CD8-positive, alpha-beta memory T cell (primary cell): ENCODE measurements around the gene OPCML. TPM values are rescaled to one million over a fixed set of nuclear protein-coding genes. Genes with fewer than 3 reads are reported as not detected.

Source experiments
- CTCF ChIA-PET: fragments of 350-600 bp; sonication (Branson Sonifier 250); formaldehyde crosslinking; loops from one replicate; lab custom pipeline; 2021; ENCODE audit warnings: antibody characterized with exemption; lab: Charles Lee
- POLR2A ChIA-PET: fragments of 350-600 bp; sonication (Branson Sonifier 250); formaldehyde crosslinking; loops from one replicate; lab custom pipeline; 2021; ENCODE audit warnings: antibody characterized with exemption; lab: Charles Lee
- DNase-seq, 5 donors: peaks; one replicate each; pipeline versions ENCODE4 v3.0.0 to v3.0.0-alpha.2; 2020 to 2022; ENCODE audit warnings: mixed read lengths in 1 of 5
- H3K27ac ChIP-seq: one replicate; pipeline ENCODE4 v1.7.0; 2013; ENCODE audit warnings: low read depth, mild to moderate bottlenecking, low read length, moderate library complexity
- H3K27me3 ChIP-seq: 2 replicates; pipeline ENCODE4 v1.7.0; 2013; ENCODE audit warnings: low read length, mild to moderate bottlenecking; ENCODE audit not compliant: insufficient read depth, poor library complexity, severe bottlenecking
- H3K36me3 ChIP-seq: 2 replicates; pipeline ENCODE4 v1.7.0; 2013; ENCODE audit warnings: mild to moderate bottlenecking, low read length, moderate library complexity; ENCODE audit not compliant: insufficient read depth
- H3K4me1 ChIP-seq: 2 replicates; pipeline ENCODE4 v1.7.0; 2013; ENCODE audit warnings: mild to moderate bottlenecking, low read length, moderate library complexity; ENCODE audit not compliant: insufficient read depth
- H3K4me3 ChIP-seq: 2 replicates; pipeline ENCODE4 v1.7.0; 2013; ENCODE audit warnings: mild to moderate bottlenecking, low read length
- H3K9me3 ChIP-seq: 2 replicates; pipeline ENCODE4 v1.7.0; 2013; ENCODE audit warnings: mild to moderate bottlenecking, low read length
- H3K27ac Mint-ChIP-seq, 8 donors: one replicate each; pipeline ENCODE4 v1.8.0; 2020 to 2021; ENCODE audit warnings: mixed read lengths in 8 of 8, mild to moderate bottlenecking in 6 of 8, inconsistent platforms in 3 of 8, moderate library complexity in 3 of 8
- H3K27me3 Mint-ChIP-seq, 2 donors: one replicate each; pipeline ENCODE4 v1.8.0; 2020 to 2021; ENCODE audit warnings: mixed read lengths in 2 of 2, mild to moderate bottlenecking in 1 of 2, moderate library complexity in 1 of 2
- H3K36me3 Mint-ChIP-seq, 3 donors: one replicate each; pipeline ENCODE4 v1.8.0; 2020 to 2021; ENCODE audit warnings: mixed read lengths in 3 of 3, inconsistent platforms in 1 of 3, mild to moderate bottlenecking in 1 of 3
- H3K4me1 Mint-ChIP-seq, 3 donors: one replicate each; pipeline ENCODE4 v1.8.0; 2020 to 2021; ENCODE audit warnings: mixed read lengths in 3 of 3, inconsistent platforms in 1 of 3, mild to moderate bottlenecking in 1 of 3
- H3K4me3 Mint-ChIP-seq, 7 donors: one replicate each; pipeline ENCODE4 v1.8.0; 2020 to 2021; ENCODE audit warnings: mixed read lengths in 7 of 7, mild to moderate bottlenecking in 6 of 7, moderate library complexity in 4 of 7, inconsistent platforms in 2 of 7
- H3K9me3 Mint-ChIP-seq, 5 donors: one replicate each; pipeline ENCODE4 v1.8.0; 2020 to 2022; ENCODE audit warnings: mixed read lengths in 5 of 5, mild to moderate bottlenecking in 3 of 5, moderate library complexity in 2 of 5, inconsistent platforms in 1 of 5
- polyA plus RNA-seq: library from polyadenylated mRNA; unstranded; fragments of 300-500 nt; fragmentation: Illumina TruSeq; gene quantifications from one replicate; pipeline ENCODE4 v1.2.3, GENCODE V29; 2021
- total RNA-seq, 2 experiments: library from RNA; stranded (reverse); gene quantifications; one replicate each; pipeline ENCODE4 v1.2.3, GENCODE V29; 2021

The OPCML gene
- total and polyA plus RNA-seq, 3 experiments from 2014 or later, result not detected

DNA sequence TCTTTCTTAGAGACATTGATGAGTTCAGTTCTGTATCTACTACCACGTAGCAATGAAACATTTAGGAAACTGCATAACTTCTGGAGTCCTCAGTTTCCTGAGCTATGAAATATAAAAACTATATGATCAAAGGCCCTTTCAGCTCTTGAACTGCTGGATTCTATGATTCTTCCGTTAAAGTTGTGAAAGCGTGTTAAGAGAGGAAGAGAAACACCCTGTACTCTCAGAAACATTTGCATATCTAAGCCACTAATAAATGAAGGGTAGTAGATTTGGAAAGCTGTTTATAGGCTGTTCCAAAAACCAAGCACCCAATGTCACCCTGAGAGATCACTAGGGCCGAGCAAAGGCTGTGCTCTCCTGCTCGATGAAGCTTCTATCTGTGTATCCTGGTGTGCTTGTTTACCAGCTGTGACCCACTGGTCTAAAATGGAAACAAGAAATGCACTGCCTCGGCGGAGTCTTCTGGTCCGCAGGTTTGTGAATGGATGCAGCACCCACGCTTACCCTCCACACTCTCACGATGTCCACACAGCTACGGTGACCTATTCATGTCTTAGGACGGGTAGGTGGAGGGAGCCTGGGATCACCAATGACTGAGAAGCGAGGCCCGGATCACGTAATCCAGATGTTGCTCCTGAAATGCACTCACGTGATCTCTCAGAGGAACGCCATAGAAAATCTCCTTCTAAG, 325.8 kb downstream of the OPCML start:
- no peaks in the 10 kb centered on the region for H3K4me1 Mint-ChIP-seq
- Histone ChIP-seq H3K4me3 (no peak overlapping the region), H3K27ac (no peak overlapping the region), H3K36me3 (no peaks in the 10 kb centered on the region), H3K9me3 (no peaks in the 10 kb centered on the region), H3K27me3 (no peaks in the 10 kb centered on the region), H3K4me1 (no peaks in the 10 kb centered on the region)
- ChIA-PET CTCF (no interaction called here), POLR2A (no interaction called here)
- H3K9me3 Mint-ChIP-seq, result peaks cover 0 to 3% (median 0%) of the 10 kb centered on the region in 5 donors
- H3K27ac Mint-ChIP-seq, result no peak overlapping the region
- H3K36me3 Mint-ChIP-seq, result no peaks in the 10 kb centered on the region
- DNase-seq, result no peak
- no peak overlapping the region for H3K4me3 Mint-ChIP-seq
- no peaks in the 10 kb centered on the region for H3K27me3 Mint-ChIP-seq

DNA sequence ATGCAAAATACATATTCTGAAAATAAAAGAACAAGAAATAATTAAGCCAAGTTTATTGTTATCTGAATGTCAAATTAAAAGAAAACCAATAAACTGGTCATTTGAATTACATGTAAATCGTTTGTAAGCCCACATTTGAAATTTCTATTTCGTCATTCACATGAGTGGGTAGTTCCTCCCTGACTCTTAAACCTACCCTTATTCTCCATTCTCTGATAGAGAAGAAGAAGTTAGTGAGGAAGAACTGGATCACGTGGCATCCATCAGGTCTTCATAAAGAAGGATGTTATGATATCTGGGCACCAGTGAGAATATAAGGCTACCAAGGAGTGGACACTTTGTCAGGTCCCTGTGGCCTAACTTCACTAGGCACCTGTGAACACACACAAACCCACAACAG, 328.1 kb downstream of the OPCML start:
- no peaks in the 10 kb centered on the region for H3K36me3 Mint-ChIP-seq
- no peak overlapping the region for H3K4me3 Mint-ChIP-seq
- Histone ChIP-seq H3K36me3 (no peaks in the 10 kb centered on the region), H3K27ac (no peak overlapping the region), H3K4me3 (no peak overlapping the region), H3K9me3 (no peaks in the 10 kb centered on the region), H3K4me1 (no peaks in the 10 kb centered on the region), H3K27me3 (no peaks in the 10 kb centered on the region)
- H3K4me1 Mint-ChIP-seq, result no peaks in the 10 kb centered on the region
- H3K27me3 Mint-ChIP-seq, result no peaks in the 10 kb centered on the region
- H3K9me3 Mint-ChIP-seq, result peaks cover 0 to 3% (median 2%) of the 10 kb centered on the region in 5 donors
- ChIA-PET POLR2A (no interaction called here), CTCF (no interaction called here)
- DNase-seq, result no peak
- no peak overlapping the region for H3K27ac Mint-ChIP-seq

DNA sequence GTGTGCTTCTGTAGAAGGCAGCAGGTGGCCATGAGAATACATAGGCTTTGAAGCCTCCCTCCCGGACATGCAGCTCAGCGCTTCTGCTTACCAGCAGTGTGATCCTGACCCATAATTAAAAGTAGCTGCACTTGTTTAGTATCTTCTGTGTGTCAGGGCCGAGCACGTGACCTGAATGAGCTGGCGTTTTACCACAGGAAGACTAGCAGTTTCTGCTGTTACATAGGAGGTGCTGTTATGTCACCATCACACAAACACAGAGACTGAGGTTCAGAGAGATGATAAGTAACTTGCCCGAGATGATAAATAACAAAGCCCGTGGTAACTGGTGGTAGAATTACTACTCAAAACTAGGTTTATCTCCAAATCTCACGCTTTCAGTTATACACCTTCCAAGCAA, 329.5 kb downstream of the OPCML start:
- H3K27ac Mint-ChIP-seq, result no peak overlapping the region
- Histone ChIP-seq H3K27ac (no peak overlapping the region), H3K4me1 (no peaks in the 10 kb centered on the region), H3K9me3 (no peaks in the 10 kb centered on the region), H3K4me3 (no peak overlapping the region), H3K36me3 (no peaks in the 10 kb centered on the region), H3K27me3 (no peaks in the 10 kb centered on the region)
- H3K27me3 Mint-ChIP-seq, result no peaks in the 10 kb centered on the region
- ChIA-PET CTCF (no interaction called here), POLR2A (no interaction called here)
- DNase-seq, result no peak
- H3K36me3 Mint-ChIP-seq, result no peaks in the 10 kb centered on the region
- no peak overlapping the region for H3K4me3 Mint-ChIP-seq
- peaks cover 0 to 8% (median 2%) of the 10 kb centered on the region in 5 donors for H3K9me3 Mint-ChIP-seq
- H3K4me1 Mint-ChIP-seq, result no peaks in the 10 kb centered on the region

DNA sequence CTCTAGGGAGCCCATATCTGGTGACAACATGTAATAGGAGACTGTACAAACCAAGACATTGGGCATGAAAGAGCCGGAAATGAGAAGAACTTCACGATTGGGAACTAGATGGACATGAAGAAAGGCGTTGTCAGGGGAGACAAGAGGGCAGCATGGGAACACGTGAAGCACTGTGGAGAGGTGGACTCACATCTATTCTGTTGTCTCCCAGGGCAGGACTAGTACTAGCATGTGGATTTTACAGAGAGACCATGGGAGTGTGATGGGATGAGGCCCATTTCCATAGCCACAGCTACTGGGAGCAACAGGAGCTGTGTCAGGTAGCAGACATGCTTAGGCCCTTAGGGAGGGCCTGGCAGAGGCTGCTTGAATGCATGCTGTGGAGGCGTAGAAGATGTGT, 333.9 kb downstream of the OPCML start:
- H3K4me1 ChIP-seq, result no peaks in the 10 kb centered on the region
- H3K9me3 Mint-ChIP-seq, result peaks cover 0 to 10% (median 5%) of the 10 kb centered on the region in 5 donors
- H3K9me3 ChIP-seq, result no peaks in the 10 kb centered on the region
- H3K36me3 ChIP-seq, result no peaks in the 10 kb centered on the region
- no peaks in the 10 kb centered on the region for H3K36me3 Mint-ChIP-seq
- no peak overlapping the region for H3K4me3 ChIP-seq
- no peak overlapping the region for H3K27ac ChIP-seq
- no peak overlapping the region for H3K27ac Mint-ChIP-seq
- ChIA-PET POLR2A (no interaction called here), CTCF (no interaction called here)
- no peak for DNase-seq
- no peak overlapping the region for H3K4me3 Mint-ChIP-seq
- H3K27me3 Mint-ChIP-seq, result peaks cover 0 to 5% of the 10 kb centered on the region in 2 donors
- no peaks in the 10 kb centered on the region for H3K4me1 Mint-ChIP-seq
- H3K27me3 ChIP-seq, result no peaks in the 10 kb centered on the region

DNA sequence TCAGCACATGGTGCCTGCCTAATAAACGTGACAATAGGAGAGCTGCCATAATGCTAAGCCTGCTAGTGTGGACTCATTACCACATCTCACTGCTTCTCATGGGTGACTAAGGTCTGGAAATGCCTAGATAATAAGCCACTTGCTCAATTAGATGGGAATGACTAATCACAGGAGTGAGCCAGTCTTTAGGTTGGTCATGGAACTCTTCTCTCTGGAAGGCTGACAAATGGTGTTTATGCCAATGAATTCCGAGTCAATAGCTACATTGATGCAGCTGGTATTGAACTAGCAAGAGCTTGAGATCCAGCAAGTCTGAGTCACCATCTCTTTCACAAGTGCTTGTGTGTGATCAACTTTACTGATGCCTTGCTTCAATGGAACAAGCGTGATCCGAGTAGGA, 334.9 kb downstream of the OPCML start:
- Histone ChIP-seq H3K27ac (no peak overlapping the region), H3K4me1 (no peaks in the 10 kb centered on the region), H3K36me3 (no peaks in the 10 kb centered on the region), H3K27me3 (no peaks in the 10 kb centered on the region), H3K4me3 (no peak overlapping the region), H3K9me3 (no peaks in the 10 kb centered on the region)
- no peak overlapping the region for H3K27ac Mint-ChIP-seq
- H3K4me3 Mint-ChIP-seq, result no peak overlapping the region
- peaks cover 0 to 10% (median 5%) of the 10 kb centered on the region in 5 donors for H3K9me3 Mint-ChIP-seq
- H3K27me3 Mint-ChIP-seq, result peaks cover 0 to 5% of the 10 kb centered on the region in 2 donors
- no peaks in the 10 kb centered on the region for H3K4me1 Mint-ChIP-seq
- no peaks in the 10 kb centered on the region for H3K36me3 Mint-ChIP-seq
- CTCF ChIA-PET, result no interaction called here
- no peak for DNase-seq
- POLR2A ChIA-PET, result no interaction called here

DNA sequence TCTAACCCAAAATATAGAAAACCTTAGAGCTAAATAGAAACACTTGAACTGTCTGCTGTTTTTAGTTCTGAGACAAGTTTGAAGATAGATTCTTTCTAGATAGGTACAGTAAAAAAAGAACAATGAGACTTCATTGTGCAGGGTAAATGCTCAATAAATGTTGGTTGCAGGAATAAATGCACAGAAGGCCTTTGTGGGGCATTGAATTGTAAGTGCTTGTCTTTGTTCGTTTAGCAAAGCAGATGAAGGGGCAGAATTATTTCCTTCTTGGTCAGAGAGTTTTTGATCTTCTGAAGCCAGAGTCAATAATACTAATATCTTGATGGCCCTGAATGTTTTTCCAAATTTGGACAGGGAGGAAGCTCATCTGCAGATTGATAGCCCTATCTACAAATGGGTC, 340.4 kb downstream of the OPCML start:
- DNase-seq, result no peak
- H3K27me3 ChIP-seq, result no peaks in the 10 kb centered on the region
- no peak overlapping the region for H3K27ac ChIP-seq
- Mint-ChIP-seq H3K27ac (no peak overlapping the region), H3K9me3 (peaks cover 0 to 8% (median 0%) of the 10 kb centered on the region in 5 donors), H3K36me3 (no peaks in the 10 kb centered on the region), H3K4me3 (no peak overlapping the region), H3K27me3 (peaks cover 2 to 5% of the 10 kb centered on the region in 2 donors), H3K4me1 (no peaks in the 10 kb centered on the region)
- no peaks in the 10 kb centered on the region for H3K36me3 ChIP-seq
- H3K4me3 ChIP-seq, result no peak overlapping the region
- ChIA-PET POLR2A (no interaction called here), CTCF (no interaction called here)
- no peaks in the 10 kb centered on the region for H3K9me3 ChIP-seq
- H3K4me1 ChIP-seq, result no peaks in the 10 kb centered on the region

DNA sequence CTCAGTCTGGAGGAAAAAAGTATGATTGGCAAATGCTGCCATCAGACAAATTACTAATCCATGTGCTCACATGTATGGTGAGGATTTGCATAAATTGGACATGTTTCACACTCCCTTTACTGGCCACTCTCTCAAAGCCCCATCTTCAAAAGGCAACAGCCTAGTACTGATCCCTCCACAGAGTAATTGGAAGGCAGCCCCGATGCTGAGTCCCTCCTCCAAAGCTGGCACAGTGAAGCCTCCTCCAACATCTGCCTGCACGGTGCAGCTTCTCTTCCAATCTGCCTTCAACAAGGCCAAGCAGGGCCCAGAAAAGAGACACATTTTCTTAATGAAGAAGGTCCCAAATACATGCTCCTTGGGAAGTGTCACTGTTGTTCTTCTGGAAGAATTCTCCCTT, 350.6 kb downstream of the OPCML start:
- Histone ChIP-seq H3K27ac (no peak overlapping the region), H3K4me1 (no peaks in the 10 kb centered on the region), H3K9me3 (no peaks in the 10 kb centered on the region), H3K27me3 (no peaks in the 10 kb centered on the region), H3K36me3 (no peaks in the 10 kb centered on the region), H3K4me3 (no peak overlapping the region)
- ChIA-PET POLR2A (no interaction called here), CTCF (no interaction called here)
- no peak for DNase-seq
- H3K27ac Mint-ChIP-seq, result peak overlapping the region in 1 of 8 donors; percentile 79
- no peaks in the 10 kb centered on the region for H3K4me1 Mint-ChIP-seq
- peaks cover 0 to 2% of the 10 kb centered on the region in 2 donors for H3K27me3 Mint-ChIP-seq
- no peak overlapping the region for H3K4me3 Mint-ChIP-seq
- peaks cover 0 to 2% (median 0%) of the 10 kb centered on the region in 5 donors for H3K9me3 Mint-ChIP-seq
- H3K36me3 Mint-ChIP-seq, result peaks cover 0 to 3% (median 0%) of the 10 kb centered on the region in 3 donors

DNA sequence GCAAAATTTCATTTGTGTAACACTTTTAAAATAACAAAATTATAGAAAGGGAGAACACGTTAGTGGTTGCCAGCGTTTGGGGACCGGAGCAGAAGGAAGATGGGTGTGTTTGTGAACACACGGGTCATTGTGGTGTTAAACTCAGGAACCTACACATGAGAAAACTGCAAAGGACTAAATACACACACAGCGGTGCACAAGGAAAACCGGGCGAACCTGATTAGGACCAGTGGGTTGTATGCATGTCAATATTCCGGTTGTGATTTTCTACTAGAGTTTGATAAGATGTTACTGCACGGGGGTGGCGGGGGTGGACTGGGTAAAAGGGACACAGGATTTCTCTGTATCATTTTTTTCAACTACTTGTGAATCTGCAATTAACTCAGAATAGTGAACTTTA, 351.2 kb downstream of the OPCML start:
- Histone ChIP-seq H3K27ac (no peak overlapping the region), H3K9me3 (no peaks in the 10 kb centered on the region), H3K36me3 (no peaks in the 10 kb centered on the region), H3K27me3 (no peaks in the 10 kb centered on the region), H3K4me1 (no peaks in the 10 kb centered on the region), H3K4me3 (no peak overlapping the region)
- peaks cover 0 to 2% (median 0%) of the 10 kb centered on the region in 5 donors for H3K9me3 Mint-ChIP-seq
- peaks cover 0 to 3% (median 0%) of the 10 kb centered on the region in 3 donors for H3K36me3 Mint-ChIP-seq
- H3K27ac Mint-ChIP-seq, result peak overlapping the region in 1 of 8 donors; percentile 72
- POLR2A ChIA-PET, result no interaction called here
- peaks cover 0 to 2% of the 10 kb centered on the region in 2 donors for H3K27me3 Mint-ChIP-seq
- no peak overlapping the region for H3K4me3 Mint-ChIP-seq
- no peak for DNase-seq
- CTCF ChIA-PET, result no interaction called here
- no peaks in the 10 kb centered on the region for H3K4me1 Mint-ChIP-seq
